Liver (tissue), 9 donors: ENCODE data around the gene PARVG. TPM values are rescaled to one million over a fixed set of nuclear protein-coding genes. Genes with fewer than 3 reads are reported as not detected.

ENCODE experiments used
- DNase-seq: peaks from one replicate; pipeline ENCODE4 v3.0.0-alpha.2; 2017; ENCODE audit warnings: low spot score
- H3K27ac ChIP-seq, 2 donors: one replicate each; pipeline ENCODE4 v1.7.0; 2013; ENCODE audit warnings: inconsistent platforms in 2 of 2, low read length in 2 of 2, control low read depth in 1 of 2, low read depth in 1 of 2, mild to moderate bottlenecking in 1 of 2
- H3K27me3 ChIP-seq, 4 donors: one replicate each; pipeline versions ENCODE4 v1.6.1 to v1.7.0; 2013; ENCODE audit warnings: low read length in 3 of 4, inconsistent platforms in 1 of 4, mild to moderate bottlenecking in 1 of 4, moderate library complexity in 1 of 4; ENCODE audit not compliant: control insufficient read depth in 4 of 4, insufficient read depth in 4 of 4
- H3K36me3 ChIP-seq, 4 donors: one replicate each; pipeline versions ENCODE4 v1.6.1 to v1.7.0; 2013; ENCODE audit warnings: low read length in 3 of 4, mild to moderate bottlenecking in 3 of 4, low read depth in 1 of 4, moderate library complexity in 1 of 4; ENCODE audit not compliant: control insufficient read depth in 4 of 4, insufficient read depth in 3 of 4
- H3K4me1 ChIP-seq, 4 donors: one replicate each; pipeline versions ENCODE4 v1.6.1 to v1.7.0; 2013; ENCODE audit warnings: low read length in 3 of 4, mild to moderate bottlenecking in 3 of 4, moderate library complexity in 1 of 4; ENCODE audit not compliant: control insufficient read depth in 4 of 4, insufficient read depth in 4 of 4
- H3K4me3 ChIP-seq, 3 donors: one replicate each; pipeline versions ENCODE4 v1.6.1 to v1.7.0; 2013; ENCODE audit warnings: low read length in 3 of 3, control low read depth in 1 of 3, low read depth in 1 of 3, mild to moderate bottlenecking in 1 of 3
- H3K9ac ChIP-seq, 2 donors: one replicate each; pipeline ENCODE4 v1.7.0; 2013; ENCODE audit warnings: low read length in 2 of 2, mild to moderate bottlenecking in 2 of 2, moderate library complexity in 2 of 2, control low read depth in 1 of 2, low read depth in 1 of 2
- H3K9me3 ChIP-seq, 4 donors: one replicate each; pipeline versions ENCODE4 v1.6.1 to v1.7.0; 2013; ENCODE audit warnings: low read length in 3 of 4; ENCODE audit not compliant: control insufficient read depth in 4 of 4
- FOXA1 ChIP-seq: IDR thresholded peaks from 2 replicates; pipeline ENCODE4 v1.6.1; 2016; ENCODE audit warnings: antibody characterized with exemption
- HNF4A ChIP-seq, 2 donors: conservative IDR thresholded peaks; 2 replicates each; pipeline ENCODE4 v1.6.1; 2016; ENCODE audit warnings: antibody characterized with exemption in 2 of 2, mild to moderate bottlenecking in 2 of 2
- HNF4G ChIP-seq: IDR thresholded peaks from 2 replicates; pipeline ENCODE4 v1.6.1; 2016; ENCODE audit warnings: antibody characterized with exemption
- JUND ChIP-seq, 2 donors: IDR thresholded peaks; 2 replicates each; pipeline ENCODE4 v1.6.1; 2016; ENCODE audit warnings: antibody characterized with exemption in 2 of 2
- NR2F2 ChIP-seq: IDR thresholded peaks from 2 replicates; pipeline ENCODE4 v1.6.1; 2016; ENCODE audit warnings: antibody characterized with exemption
- RXRA ChIP-seq, 2 donors: IDR thresholded peaks; 2 replicates each; pipeline ENCODE4 v1.6.1; 2017 to 2018; ENCODE audit warnings: antibody characterized with exemption in 2 of 2, mild to moderate bottlenecking in 1 of 2
- SP1 ChIP-seq: IDR thresholded peaks from 2 replicates; pipeline ENCODE4 v1.6.1; 2018; ENCODE audit warnings: antibody characterized with exemption, mild to moderate bottlenecking
- TAF1 ChIP-seq: conservative IDR thresholded peaks from 2 replicates; pipeline ENCODE4 v1.6.1; 2016; ENCODE audit warnings: antibody characterized with exemption, mild to moderate bottlenecking
- YY1 ChIP-seq: IDR thresholded peaks from 2 replicates; pipeline ENCODE4 v1.6.1; 2016; ENCODE audit warnings: antibody characterized with exemption, mild to moderate bottlenecking
- WGBS: extraction: QIAGEN DNeasy Blood & Tissue Kit; methylation state at CpG from one replicate; pipeline ENCODE4 v1.1.7; 2013; 5-methylcytosine and 5-hydroxymethylcytosine counted together
- polyA plus RNA-seq, 2 donors: library from polyadenylated mRNA; stranded (reverse) in 1 of 2; unstranded in 1 of 2; fragments of 200-250 nt in 1 of 2; fragments of >200 nt in 1 of 2; fragmentation: Nextera tagmentation in 1 of 2; extraction: Ambion mirVana in 1 of 2; gene quantifications; one replicate each; pipeline versions ENCODE4 v1.2.1 to v1.2.3, GENCODE V29; 2013 to 2015
- total RNA-seq, 2 donors: library from RNA; depleted of rRNA; stranded (reverse); fragments of >200 nt; gene quantifications; one replicate each; pipeline ENCODE4 v1.2.3, GENCODE V29; 2014
- TF ChIP-seq, protein P1 (sequence below): IDR thresholded peaks from 2 replicates; pipeline ENCODE4 v1.6.1; 2016; ENCODE audit warnings: antibody characterized with exemption
- TF ChIP-seq, protein P2 (sequence below): IDR thresholded peaks from 2 replicates; pipeline ENCODE4 v1.6.1; 2016; ENCODE audit warnings: antibody characterized with exemption
- TF ChIP-seq, protein P3 (sequence below): IDR thresholded peaks from 2 replicates; pipeline ENCODE4 v1.6.1; 2016; ENCODE audit warnings: antibody characterized with exemption, mild to moderate bottlenecking
- TF ChIP-seq, protein P4 (sequence below): IDR thresholded peaks from 2 replicates; pipeline ENCODE4 v1.6.1; 2016; ENCODE audit warnings: antibody characterized with exemption
- donor health status: healthy.
- donor health status: healthy.
- donor health status: healthy.
- donor health status: healthy.
- donor health status: healthy.

PARVG gene
- total and polyA plus RNA-seq, 4 donors: 4.0 to 12.1 (median 6.6) TPM

DNA sequence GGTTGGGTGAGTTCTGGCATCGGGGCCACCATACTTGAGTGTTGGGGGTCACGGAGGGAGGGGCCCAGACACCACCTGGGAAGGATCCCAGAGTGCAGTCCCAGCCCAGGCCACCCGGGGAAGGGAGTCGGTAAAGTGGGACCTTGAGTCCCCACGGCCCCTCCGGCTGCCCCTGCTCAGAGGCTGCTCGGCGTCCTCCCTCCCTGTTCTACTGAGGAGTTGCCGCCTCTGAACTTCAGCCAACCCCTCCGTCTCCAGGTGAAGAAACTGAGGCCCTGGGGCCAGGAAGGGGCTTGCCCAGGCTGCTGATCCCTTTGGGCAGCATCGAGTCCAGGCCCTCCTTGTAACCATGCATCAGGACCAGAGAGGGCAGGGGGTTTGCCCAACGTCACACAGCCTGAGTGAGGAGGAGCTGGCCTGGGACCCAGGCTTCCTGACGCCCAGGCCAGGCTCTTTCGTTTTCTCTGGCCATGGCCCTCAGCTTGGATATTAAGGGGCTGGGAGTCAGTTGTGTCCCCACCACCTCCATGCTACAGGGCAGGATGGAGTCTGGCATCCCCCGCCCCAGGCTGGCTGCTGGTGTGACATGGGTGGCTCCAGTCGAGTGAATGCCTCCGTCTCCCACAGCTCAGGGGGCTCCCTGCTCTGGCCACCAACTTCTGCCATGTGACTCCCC lies 1.3 kb downstream of the PARVG start (continued):
- no peak for TF ChIP-seq SP1
- no peak for TF ChIP-seq TAF1
- no peak for TF ChIP-seq RXRA (IDR thresholded peaks at IDR 0.05)
- no peak for TF ChIP-seq HNF4A (conservative IDR thresholded peaks at IDR 0.05)

DNA sequence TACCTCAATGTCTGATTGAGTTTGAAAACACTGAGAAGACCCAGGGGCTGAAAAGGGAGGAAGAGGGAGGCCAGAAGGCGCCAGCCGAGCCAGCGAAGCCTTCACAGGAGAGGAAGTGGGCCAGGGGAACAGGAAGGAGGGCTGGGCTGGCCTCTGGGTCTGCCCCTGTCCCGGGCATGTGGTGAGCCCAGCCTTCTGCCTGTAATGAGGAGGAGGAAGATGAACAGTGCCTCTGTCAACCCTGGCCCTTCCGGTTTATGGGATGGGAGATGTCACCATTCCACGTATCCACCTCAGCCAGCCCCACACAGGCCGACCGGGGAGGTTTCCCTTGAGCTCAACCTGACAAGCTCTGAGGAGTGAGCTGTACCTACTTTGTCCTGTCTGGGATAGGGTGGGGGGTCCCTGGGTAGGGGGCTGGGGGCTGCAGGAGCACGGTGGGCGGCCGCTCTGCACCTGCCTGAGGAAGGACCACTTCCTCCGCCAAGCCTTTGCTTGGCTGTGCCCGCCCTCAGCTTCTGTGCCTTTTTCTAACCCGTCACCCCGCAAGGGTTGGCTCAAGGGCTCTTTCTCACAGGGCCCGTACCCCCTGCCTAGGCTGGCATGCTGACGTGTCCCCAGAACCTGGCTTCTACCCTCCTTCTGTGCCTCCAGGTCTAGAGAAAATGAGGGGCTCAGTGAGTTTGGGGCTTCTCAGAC lies 2.0 kb downstream of the PARVG start:
- Histone ChIP-seq H3K27ac (peak overlapping the region; percentile 43 to 72), H3K9ac (peak overlapping the region in 1 of 2 donors; percentile 32), H3K4me1 (no peaks in the 10 kb centered on the region), H3K27me3 (peaks cover 0 to 3% (median 1%) of the 10 kb centered on the region in 4 donors), H3K36me3 (no peaks in the 10 kb centered on the region), H3K9me3 (no peaks in the 10 kb centered on the region), H3K4me3 (no peak overlapping the region)
- DNase-seq: no peak
- 72% methylated on average over 17 of the region's 17 CpGs for WGBS
- TF ChIP-seq NR2F2: no peak
- no peak for TF ChIP-seq JUND (IDR thresholded peaks at IDR 0.05)
- TF ChIP-seq, protein P1, sequence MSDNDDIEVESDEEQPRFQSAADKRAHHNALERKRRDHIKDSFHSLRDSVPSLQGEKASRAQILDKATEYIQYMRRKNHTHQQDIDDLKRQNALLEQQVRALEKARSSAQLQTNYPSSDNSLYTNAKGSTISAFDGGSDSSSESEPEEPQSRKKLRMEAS: no peak

DNA sequence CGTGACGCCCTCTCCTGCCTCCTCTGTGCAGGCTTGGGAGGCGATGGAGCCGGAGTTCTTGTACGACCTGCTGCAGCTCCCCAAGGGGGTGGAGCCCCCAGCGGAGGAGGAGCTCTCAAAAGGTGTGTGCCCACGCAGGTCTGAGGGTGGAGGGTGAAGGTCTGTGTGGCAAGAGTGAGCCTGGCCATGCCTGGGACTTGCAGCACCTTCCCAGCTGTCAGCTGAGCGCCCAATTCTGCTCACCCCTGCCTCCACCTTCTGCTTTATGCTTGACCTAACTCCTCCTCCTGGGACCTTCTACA lies 2.5 kb downstream of the PARVG start:
- Histone ChIP-seq H3K27me3 (peaks cover 0 to 3% (median 1%) of the 10 kb centered on the region in 4 donors), H3K9me3 (no peaks in the 10 kb centered on the region), H3K36me3 (no peaks in the 10 kb centered on the region), H3K27ac (no peak overlapping the region), H3K4me3 (no peak overlapping the region), H3K4me1 (no peaks in the 10 kb centered on the region), H3K9ac (no peak overlapping the region)
- WGBS: 64% methylated on average over 8 of the region's 8 CpGs
- no peak for TF ChIP-seq HNF4A (conservative IDR thresholded peaks at IDR 0.05)
- no peak for TF ChIP-seq YY1
- no peak for TF ChIP-seq FOXA1
- TF ChIP-seq, protein P2, sequence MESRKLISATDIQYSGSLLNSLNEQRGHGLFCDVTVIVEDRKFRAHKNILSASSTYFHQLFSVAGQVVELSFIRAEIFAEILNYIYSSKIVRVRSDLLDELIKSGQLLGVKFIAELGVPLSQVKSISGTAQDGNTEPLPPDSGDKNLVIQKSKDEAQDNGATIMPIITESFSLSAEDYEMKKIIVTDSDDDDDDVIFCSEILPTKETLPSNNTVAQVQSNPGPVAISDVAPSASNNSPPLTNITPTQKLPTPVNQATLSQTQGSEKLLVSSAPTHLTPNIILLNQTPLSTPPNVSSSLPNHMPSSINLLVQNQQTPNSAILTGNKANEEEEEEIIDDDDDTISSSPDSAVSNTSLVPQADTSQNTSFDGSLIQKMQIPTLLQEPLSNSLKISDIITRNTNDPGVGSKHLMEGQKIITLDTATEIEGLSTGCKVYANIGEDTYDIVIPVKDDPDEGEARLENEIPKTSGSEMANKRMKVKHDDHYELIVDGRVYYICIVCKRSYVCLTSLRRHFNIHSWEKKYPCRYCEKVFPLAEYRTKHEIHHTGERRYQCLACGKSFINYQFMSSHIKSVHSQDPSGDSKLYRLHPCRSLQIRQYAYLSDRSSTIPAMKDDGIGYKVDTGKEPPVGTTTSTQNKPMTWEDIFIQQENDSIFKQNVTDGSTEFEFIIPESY: no peak
- no peak for TF ChIP-seq RXRA (IDR thresholded peaks at IDR 0.05)
- TF ChIP-seq, protein P3, sequence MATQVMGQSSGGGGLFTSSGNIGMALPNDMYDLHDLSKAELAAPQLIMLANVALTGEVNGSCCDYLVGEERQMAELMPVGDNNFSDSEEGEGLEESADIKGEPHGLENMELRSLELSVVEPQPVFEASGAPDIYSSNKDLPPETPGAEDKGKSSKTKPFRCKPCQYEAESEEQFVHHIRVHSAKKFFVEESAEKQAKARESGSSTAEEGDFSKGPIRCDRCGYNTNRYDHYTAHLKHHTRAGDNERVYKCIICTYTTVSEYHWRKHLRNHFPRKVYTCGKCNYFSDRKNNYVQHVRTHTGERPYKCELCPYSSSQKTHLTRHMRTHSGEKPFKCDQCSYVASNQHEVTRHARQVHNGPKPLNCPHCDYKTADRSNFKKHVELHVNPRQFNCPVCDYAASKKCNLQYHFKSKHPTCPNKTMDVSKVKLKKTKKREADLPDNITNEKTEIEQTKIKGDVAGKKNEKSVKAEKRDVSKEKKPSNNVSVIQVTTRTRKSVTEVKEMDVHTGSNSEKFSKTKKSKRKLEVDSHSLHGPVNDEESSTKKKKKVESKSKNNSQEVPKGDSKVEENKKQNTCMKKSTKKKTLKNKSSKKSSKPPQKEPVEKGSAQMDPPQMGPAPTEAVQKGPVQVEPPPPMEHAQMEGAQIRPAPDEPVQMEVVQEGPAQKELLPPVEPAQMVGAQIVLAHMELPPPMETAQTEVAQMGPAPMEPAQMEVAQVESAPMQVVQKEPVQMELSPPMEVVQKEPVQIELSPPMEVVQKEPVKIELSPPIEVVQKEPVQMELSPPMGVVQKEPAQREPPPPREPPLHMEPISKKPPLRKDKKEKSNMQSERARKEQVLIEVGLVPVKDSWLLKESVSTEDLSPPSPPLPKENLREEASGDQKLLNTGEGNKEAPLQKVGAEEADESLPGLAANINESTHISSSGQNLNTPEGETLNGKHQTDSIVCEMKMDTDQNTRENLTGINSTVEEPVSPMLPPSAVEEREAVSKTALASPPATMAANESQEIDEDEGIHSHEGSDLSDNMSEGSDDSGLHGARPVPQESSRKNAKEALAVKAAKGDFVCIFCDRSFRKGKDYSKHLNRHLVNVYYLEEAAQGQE: no peak
- TF ChIP-seq SP1: no peak
- TF ChIP-seq, protein P1: no peak
- TF ChIP-seq HNF4G: no peak
- no peak for TF ChIP-seq JUND (IDR thresholded peaks at IDR 0.05)
- TF ChIP-seq, protein P4, sequence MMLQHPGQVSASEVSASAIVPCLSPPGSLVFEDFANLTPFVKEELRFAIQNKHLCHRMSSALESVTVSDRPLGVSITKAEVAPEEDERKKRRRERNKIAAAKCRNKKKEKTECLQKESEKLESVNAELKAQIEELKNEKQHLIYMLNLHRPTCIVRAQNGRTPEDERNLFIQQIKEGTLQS: no peak
- DNase-seq: no peak
